ENCODE data around the gene CLPX.
"Not testable (repeated sequence)": the region's sequence is repeated elsewhere in the genome, so short reads cannot be mapped to it uniquely, and the experiment has no call there.

The CLPX gene

GRCh38 chr15:65147902-65148301 lies 37.2 kb downstream of the CLPX start:
- no peaks in the 10 kb centered on the region for H3K4me1 ChIP-seq (ENCODE audit: control insufficient read depth, insufficient read depth, low read length)
- no peak overlapping the region for H3K9ac ChIP-seq (ENCODE audit: low read length)
- H3K27me3 ChIP-seq (ENCODE audit: control insufficient read depth, insufficient read depth, low read length) = no peaks in the 10 kb centered on the region
- H3K4me3 ChIP-seq (ENCODE audit: low read length) = no peak overlapping the region
- no peaks in the 10 kb centered on the region for H3K36me3 ChIP-seq (ENCODE audit: control insufficient read depth, insufficient read depth, low read length)
- H3K9me3 ChIP-seq (ENCODE audit: control insufficient read depth, low read length) = no peaks in the 10 kb centered on the region

GRCh38 chr15:65146438-65146837 lies 38.7 kb downstream of the CLPX start:
- Histone ChIP-seq H3K27me3 (ENCODE audit: control insufficient read depth, insufficient read depth, low read length) (no peaks in the 10 kb centered on the region), H3K36me3 (ENCODE audit: control insufficient read depth, insufficient read depth, low read length) (no peaks in the 10 kb centered on the region), H3K9me3 (ENCODE audit: control insufficient read depth, low read length) (no peaks in the 10 kb centered on the region), H3K4me3 (ENCODE audit: low read length) (no peak overlapping the region), H3K4me1 (ENCODE audit: control insufficient read depth, insufficient read depth, low read length) (no peaks in the 10 kb centered on the region), H3K9ac (ENCODE audit: low read length) (no peak overlapping the region)

DNA sequence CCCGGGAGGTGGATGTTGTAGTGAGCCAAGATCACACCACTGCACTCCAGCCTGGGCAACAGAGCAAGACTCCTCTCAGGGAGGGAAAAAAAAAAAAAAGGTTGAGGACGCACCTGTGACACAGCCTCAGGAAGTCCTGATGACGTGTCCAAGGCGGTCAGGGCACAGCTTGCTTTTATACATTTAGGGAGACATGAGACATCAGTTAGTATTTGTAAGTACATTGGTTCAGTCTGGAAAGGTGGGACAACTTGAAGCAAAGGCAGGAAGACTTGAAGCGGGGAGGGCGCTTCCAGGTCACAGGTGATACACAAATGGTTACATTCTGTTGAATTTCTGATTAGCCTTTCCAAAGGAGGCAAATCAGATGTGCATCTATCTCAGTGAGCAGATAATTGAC lies 46.5 kb downstream of the CLPX start:
- not testable (repeated sequence) for H3K36me3 ChIP-seq (ENCODE audit: control insufficient read depth, insufficient read depth, low read length); H3K27me3 ChIP-seq (ENCODE audit: control insufficient read depth, insufficient read depth, low read length); H3K9ac ChIP-seq (ENCODE audit: low read length); H3K4me3 ChIP-seq (ENCODE audit: low read length); H3K9me3 ChIP-seq (ENCODE audit: control insufficient read depth, low read length); H3K4me1 ChIP-seq (ENCODE audit: control insufficient read depth, insufficient read depth, low read length)

DNA sequence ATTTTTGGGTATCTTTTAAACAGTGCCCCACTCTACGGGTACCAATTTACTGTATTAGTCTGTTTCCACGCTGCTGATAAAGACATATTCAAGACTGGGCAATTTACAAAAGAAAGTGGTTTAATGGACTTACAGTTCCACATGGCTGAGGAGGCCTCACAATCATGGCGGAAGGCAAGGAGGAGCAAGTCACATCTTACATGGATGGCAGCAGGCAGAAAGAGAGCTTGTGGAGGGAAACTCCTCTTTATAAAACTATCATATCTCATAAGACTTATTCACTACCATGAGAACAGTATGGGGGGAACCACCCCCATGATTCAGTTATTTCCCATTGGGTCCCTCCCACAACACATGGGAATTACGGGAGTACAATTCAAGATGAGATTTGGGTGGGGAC lies 47.2 kb downstream of the CLPX start:
- H3K9me3 ChIP-seq (ENCODE audit: control insufficient read depth, low read length); H3K9ac ChIP-seq (ENCODE audit: low read length); H3K4me1 ChIP-seq (ENCODE audit: control insufficient read depth, insufficient read depth, low read length); H3K27me3 ChIP-seq (ENCODE audit: control insufficient read depth, insufficient read depth, low read length); H3K4me3 ChIP-seq (ENCODE audit: low read length); H3K36me3 ChIP-seq (ENCODE audit: control insufficient read depth, insufficient read depth, low read length): not testable (repeated sequence)

- not testable (repeated sequence) for H3K9me3 ChIP-seq (ENCODE audit: control insufficient read depth, low read length); H3K4me1 ChIP-seq (ENCODE audit: control insufficient read depth, insufficient read depth, low read length); H3K4me3 ChIP-seq (ENCODE audit: low read length); H3K27me3 ChIP-seq (ENCODE audit: control insufficient read depth, insufficient read depth, low read length); H3K9ac ChIP-seq (ENCODE audit: low read length); H3K36me3 ChIP-seq (ENCODE audit: control insufficient read depth, insufficient read depth, low read length)
Measured at GRCh38 chr15:65137089-65137488, 48.1 kb downstream of the CLPX start.

- Histone ChIP-seq H3K4me1 (ENCODE audit: control insufficient read depth, insufficient read depth, low read length) (peaks cover 3% of the 10 kb centered on the region), H3K9ac (ENCODE audit: low read length) (no peak overlapping the region), H3K27me3 (ENCODE audit: control insufficient read depth, insufficient read depth, low read length) (no peaks in the 10 kb centered on the region), H3K4me3 (ENCODE audit: low read length) (no peak overlapping the region), H3K36me3 (ENCODE audit: control insufficient read depth, insufficient read depth, low read length) (no peaks in the 10 kb centered on the region), H3K9me3 (ENCODE audit: control insufficient read depth, low read length) (no peaks in the 10 kb centered on the region)
Measured at GRCh38 chr15:65134538-65134937, 50.6 kb downstream of the CLPX start.

GRCh38 chr15:65133548-65134200 lies 51.5 kb downstream of the CLPX start, which contains the start of gene PDCD7:
TSS of gene PDCD7 (minus strand) at chr15:65133808. CDS start at chr15:65133781, 27 bp downstream.
- H3K36me3 ChIP-seq (ENCODE audit: control insufficient read depth, insufficient read depth, low read length) = no peaks in the 10 kb centered on the region
- peaks cover 3% of the 10 kb centered on the region for H3K4me1 ChIP-seq (ENCODE audit: control insufficient read depth, insufficient read depth, low read length)
- no peaks in the 10 kb centered on the region for H3K27me3 ChIP-seq (ENCODE audit: control insufficient read depth, insufficient read depth, low read length)
- H3K4me3 ChIP-seq (ENCODE audit: low read length) = peak within 1 kb of the TSS; percentile 82
- H3K9me3 ChIP-seq (ENCODE audit: control insufficient read depth, low read length) = no peaks in the 10 kb centered on the region
- peak within 1 kb of the TSS; percentile 84 for H3K9ac ChIP-seq (ENCODE audit: low read length)

- Histone ChIP-seq H3K27me3 (ENCODE audit: control insufficient read depth, insufficient read depth, low read length) (no peaks in the 10 kb centered on the region), H3K4me1 (ENCODE audit: control insufficient read depth, insufficient read depth, low read length) (peaks cover 3% of the 10 kb centered on the region), H3K36me3 (ENCODE audit: control insufficient read depth, insufficient read depth, low read length) (no peaks in the 10 kb centered on the region), H3K9me3 (ENCODE audit: control insufficient read depth, low read length) (no peaks in the 10 kb centered on the region), H3K4me3 (ENCODE audit: low read length) (peak overlapping the region; percentile 11), H3K9ac (ENCODE audit: low read length) (peak overlapping the region; percentile 84)
Measured at GRCh38 chr15:65132878-65133547, 52.1 kb downstream of the CLPX start.

- H3K27me3 ChIP-seq (ENCODE audit: control insufficient read depth, insufficient read depth, low read length) = no peaks in the 10 kb centered on the region
- no peaks in the 10 kb centered on the region for H3K36me3 ChIP-seq (ENCODE audit: control insufficient read depth, insufficient read depth, low read length)
- no peak overlapping the region for H3K9ac ChIP-seq (ENCODE audit: low read length)
- peaks cover 3% of the 10 kb centered on the region for H3K4me1 ChIP-seq (ENCODE audit: control insufficient read depth, insufficient read depth, low read length)
- H3K9me3 ChIP-seq (ENCODE audit: control insufficient read depth, low read length) = no peaks in the 10 kb centered on the region
- H3K4me3 ChIP-seq (ENCODE audit: low read length) = no peak overlapping the region
Measured at GRCh38 chr15:65130941-65131340, 54.2 kb downstream of the CLPX start.

DNA sequence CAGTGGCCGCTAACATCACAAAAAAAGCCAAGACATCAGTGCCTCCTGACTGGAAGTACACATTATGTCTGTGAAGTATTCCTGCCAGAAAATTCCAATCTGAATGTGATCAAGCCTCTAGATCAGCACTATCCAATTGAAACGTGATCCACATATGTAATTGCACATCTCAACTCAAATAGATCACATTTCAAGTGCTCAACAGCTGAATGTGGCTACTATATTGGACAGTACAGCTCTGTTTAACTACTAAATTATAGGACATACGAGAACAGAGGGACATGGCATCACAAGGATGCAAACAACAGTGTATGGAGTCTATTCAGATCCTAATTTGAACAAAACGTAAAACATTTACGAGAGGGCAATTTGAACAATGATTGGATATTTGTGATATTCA lies 69.6 kb downstream of the CLPX start:
- H3K9ac ChIP-seq (ENCODE audit: low read length) = no peak overlapping the region
- no peaks in the 10 kb centered on the region for H3K27me3 ChIP-seq (ENCODE audit: control insufficient read depth, insufficient read depth, low read length)
- peaks cover 14% of the 10 kb centered on the region for H3K36me3 ChIP-seq (ENCODE audit: control insufficient read depth, insufficient read depth, low read length)
- no peaks in the 10 kb centered on the region for H3K9me3 ChIP-seq (ENCODE audit: control insufficient read depth, low read length)
- no peak overlapping the region for H3K4me3 ChIP-seq (ENCODE audit: low read length)
- no peaks in the 10 kb centered on the region for H3K4me1 ChIP-seq (ENCODE audit: control insufficient read depth, insufficient read depth, low read length)

- Histone ChIP-seq H3K9me3 (ENCODE audit: control insufficient read depth, low read length) (no peaks in the 10 kb centered on the region), H3K4me1 (ENCODE audit: control insufficient read depth, insufficient read depth, low read length) (no peaks in the 10 kb centered on the region), H3K27me3 (ENCODE audit: control insufficient read depth, insufficient read depth, low read length) (no peaks in the 10 kb centered on the region), H3K36me3 (ENCODE audit: control insufficient read depth, insufficient read depth, low read length) (peaks cover 14% of the 10 kb centered on the region), H3K9ac (ENCODE audit: low read length) (no peak within 1 kb of the TSS), H3K4me3 (ENCODE audit: low read length) (no peak within 1 kb of the TSS)
Measured at GRCh38 chr15:65115086-65115485, 70.1 kb downstream of the CLPX start, which contains the start of gene UBAP1L. TSS of gene UBAP1L (minus strand) at chr15:65115200. CDS start at chr15:65106215, 8,985 bp downstream.

DNA sequence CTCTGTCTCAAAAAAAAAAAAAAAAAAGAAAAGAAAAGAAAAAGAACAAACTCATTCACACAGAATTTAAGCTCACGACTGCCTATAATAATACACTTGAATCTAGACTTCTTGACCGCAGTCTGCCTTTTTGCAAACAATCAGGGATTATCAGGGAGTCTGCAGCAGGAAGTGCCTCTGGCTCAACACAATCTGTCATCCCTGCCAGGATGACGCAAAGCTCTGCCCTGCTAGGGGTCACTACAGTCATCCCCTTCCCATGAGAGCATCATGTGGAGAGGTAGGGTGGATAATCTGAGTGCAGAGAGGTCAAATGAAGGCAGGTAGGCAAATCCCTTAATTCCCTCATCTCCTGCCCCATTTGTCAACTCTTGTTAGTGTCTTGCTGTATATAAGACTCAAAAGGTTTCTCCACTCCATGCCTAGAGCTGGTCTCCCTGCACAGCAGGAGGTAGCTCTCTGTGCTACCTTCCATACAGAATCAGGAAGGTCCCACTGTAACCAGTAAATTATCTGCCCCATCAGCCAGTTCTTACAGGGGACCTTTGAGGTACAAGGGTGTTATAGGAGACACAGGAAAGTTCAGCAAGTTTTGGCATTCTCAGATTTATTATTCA lies 74.4 kb downstream of the CLPX start:
- Histone ChIP-seq H3K27me3 (ENCODE audit: control insufficient read depth, insufficient read depth, low read length) (no peaks in the 10 kb centered on the region), H3K4me1 (ENCODE audit: control insufficient read depth, insufficient read depth, low read length) (no peaks in the 10 kb centered on the region), H3K9ac (ENCODE audit: low read length) (no peak overlapping the region)

More for the DNA sequence above, 74.4 kb downstream of the CLPX start:
- no peaks in the 10 kb centered on the region for H3K9me3 ChIP-seq (ENCODE audit: control insufficient read depth, low read length)
- no peaks in the 10 kb centered on the region for H3K36me3 ChIP-seq (ENCODE audit: control insufficient read depth, insufficient read depth, low read length)
- no peak overlapping the region for H3K4me3 ChIP-seq (ENCODE audit: low read length)
